ENCODE results near the gene PDYN. TPM values are rescaled to one million over a fixed set of nuclear protein-coding genes. Genes with fewer than 3 reads are reported as not detected.
"Not testable (repeated sequence)": the region's sequence is repeated elsewhere in the genome, so short reads cannot be mapped to it uniquely, and the experiment has no call there.

PDYN gene
- total RNA-seq (2014; rRNA removed; shearing (Covaris generic)) = not detected in 2 replicates
- polyA plus RNA-seq (2015; cell fraction: cytosol; rRNA removed) = not detected in 2 replicates
- polyA plus RNA-seq (2015; cell fraction: nucleus; rRNA removed) = not detected in 2 replicates

GRCh38 chr20:1993986-1994385 lies at the start of gene PDYN:
PDYN (minus strand) TSS chr20:1994058; CDS start chr20:1983084, 10,974 bp downstream.
- no peak for DNase-seq (ENCODE audit: low read depth)

- peak; percentile 61 for DNase-seq (ENCODE audit: low read depth)
Observed at GRCh38 chr20:2042400-2042799, 48.5 kb upstream of the PDYN start.

DNA sequence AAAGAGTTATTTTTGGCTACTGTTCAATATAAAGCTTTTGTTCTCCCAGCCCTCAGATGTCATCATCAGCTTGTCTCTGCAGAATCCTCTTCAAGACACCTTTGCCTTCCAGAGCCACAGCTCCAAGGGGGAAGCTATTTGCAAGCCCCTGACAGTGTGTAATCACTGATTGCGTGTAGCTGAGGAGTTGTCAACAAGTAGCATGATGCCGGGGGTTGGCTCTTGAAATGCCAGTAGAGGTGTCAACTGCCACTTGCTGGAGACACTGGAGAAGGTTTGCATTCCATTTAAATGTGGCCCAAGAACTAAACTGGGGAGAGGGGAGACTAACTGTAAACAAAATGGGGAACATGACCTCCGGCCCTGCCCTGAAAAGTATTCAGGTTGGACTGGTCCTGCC lies 44.3 kb upstream of the PDYN start:
- no peak for DNase-seq (ENCODE audit: low read depth)

- no peak for DNase-seq (ENCODE audit: low read depth)
Observed at GRCh38 chr20:2037296-2037914, 43.5 kb upstream of the PDYN start.

- DNase-seq (ENCODE audit: low read depth) = not testable (repeated sequence)
Observed at GRCh38 chr20:2036357-2036756, 42.5 kb upstream of the PDYN start.

DNA sequence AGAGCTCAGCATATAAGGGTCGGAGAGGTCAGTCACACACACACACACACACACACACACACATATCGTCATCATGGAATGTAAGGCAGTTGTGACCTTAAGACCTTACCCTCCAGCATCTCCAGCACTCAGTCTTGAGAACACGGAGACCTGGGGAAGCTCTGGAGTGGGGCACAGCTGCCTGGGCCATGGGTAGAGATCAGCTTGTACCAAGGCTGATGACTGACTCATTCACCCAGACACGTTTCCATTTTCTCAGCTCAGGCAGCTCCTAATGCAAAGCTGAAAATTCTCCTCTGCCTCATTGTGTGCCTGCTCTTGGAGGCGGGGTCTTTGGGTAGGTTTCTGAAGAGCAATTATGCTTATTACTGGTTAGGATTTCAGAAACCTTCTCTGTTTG lies 38.3 kb upstream of the PDYN start:
- DNase-seq (ENCODE audit: low read depth) = no peak

DNA sequence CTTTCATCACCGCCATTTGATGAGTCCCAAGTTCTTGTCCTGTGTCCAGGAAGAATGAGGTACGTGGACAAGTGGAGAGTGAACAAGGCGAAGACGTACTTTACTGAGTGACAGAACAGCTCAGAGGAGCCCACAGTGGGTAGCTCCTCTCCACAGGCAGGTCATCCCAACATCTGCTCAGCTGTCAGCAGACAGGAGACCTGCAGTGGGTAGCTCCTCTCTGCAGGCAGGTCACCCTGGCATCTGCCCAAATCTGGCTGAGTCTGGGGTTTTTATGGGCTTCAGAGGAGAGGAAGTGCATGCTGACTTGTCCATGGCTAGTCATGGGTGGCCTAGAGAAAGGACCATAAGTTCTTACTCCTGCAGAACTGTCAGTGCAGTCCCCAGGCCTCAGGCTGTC lies 32.7 kb upstream of the PDYN start:
- DNase-seq (ENCODE audit: low read depth) = no peak

DNA sequence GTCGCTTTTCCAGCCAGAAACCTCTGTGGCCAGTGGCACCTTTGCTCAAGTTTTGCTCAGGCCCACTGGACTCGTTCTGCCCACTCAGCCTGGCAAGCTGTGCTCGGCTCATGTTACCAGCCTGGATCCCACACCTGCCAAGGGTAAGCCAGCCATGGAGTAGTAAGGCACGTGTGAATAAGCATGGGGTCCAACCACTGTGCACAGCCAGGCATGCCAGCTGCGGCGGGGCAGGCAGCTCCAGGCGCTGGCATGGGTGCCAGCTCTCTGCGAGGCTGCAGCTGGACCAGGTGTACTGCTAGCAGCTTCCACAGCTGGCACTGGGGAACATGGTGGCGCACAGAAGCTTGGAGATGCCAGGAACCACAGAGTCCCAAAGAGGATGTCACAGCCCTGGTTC lies 32.1 kb upstream of the PDYN start:
- no peak for DNase-seq (ENCODE audit: low read depth)

DNA sequence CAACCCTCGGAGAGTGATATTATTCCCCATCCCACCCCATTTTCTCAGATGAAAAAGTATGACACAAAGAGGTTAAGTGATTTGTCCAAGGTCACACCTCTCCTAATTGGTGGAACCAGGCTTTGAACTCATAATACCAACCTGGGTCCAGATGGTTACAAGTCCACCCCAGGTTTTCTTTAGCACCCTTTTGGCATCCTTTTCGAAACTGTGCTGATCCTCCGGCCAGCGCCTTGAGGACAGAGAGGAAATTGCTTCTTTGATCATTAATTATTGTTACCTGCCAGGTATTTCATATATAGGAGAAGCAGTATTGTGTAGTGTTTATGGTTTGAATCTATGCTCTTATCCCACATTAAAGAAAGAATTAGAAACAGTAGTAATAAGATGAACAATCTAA lies 29.3 kb upstream of the PDYN start:
- DNase-seq (ENCODE audit: low read depth) = no peak

DNA sequence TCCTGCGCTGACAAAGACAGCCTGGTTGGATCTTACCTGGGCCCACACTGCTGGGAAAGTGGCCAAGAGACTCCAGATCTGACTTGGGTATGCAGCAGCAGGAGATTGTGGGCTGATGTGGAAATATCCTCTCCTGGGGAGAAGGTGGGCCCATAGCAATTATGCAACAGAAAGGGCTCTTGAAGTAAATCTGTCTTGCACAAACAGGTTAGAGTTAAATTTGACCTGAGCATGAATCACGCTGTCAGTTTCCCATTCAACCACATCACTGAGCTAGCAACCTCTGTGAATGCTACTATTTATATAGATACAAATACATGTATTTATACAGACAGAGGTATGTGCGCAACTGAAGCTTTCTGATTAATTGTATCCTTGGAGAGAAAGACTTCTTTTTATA lies 28.3 kb upstream of the PDYN start:
- no peak for DNase-seq (ENCODE audit: low read depth)

DNA sequence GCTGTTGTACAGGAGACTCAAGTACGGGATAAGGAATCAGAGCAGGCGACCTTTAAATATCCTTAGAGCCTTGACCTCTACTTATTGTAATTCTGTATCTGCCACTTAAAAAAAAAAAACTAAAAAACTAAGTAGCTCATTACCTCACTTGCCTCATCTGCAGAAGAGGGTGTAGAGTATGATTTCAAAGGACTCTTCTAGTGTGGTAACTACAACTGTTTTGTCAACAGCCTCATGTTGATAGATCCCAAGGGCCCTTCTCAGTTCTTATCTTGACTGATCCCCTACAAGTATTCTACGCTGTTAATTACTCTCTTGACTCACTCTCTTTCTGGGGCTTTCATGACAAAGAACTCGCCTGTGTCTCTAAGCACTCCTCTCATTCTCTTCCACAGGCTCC lies 16.7 kb upstream of the PDYN start:
- DNase-seq (ENCODE audit: low read depth) = no peak

DNA sequence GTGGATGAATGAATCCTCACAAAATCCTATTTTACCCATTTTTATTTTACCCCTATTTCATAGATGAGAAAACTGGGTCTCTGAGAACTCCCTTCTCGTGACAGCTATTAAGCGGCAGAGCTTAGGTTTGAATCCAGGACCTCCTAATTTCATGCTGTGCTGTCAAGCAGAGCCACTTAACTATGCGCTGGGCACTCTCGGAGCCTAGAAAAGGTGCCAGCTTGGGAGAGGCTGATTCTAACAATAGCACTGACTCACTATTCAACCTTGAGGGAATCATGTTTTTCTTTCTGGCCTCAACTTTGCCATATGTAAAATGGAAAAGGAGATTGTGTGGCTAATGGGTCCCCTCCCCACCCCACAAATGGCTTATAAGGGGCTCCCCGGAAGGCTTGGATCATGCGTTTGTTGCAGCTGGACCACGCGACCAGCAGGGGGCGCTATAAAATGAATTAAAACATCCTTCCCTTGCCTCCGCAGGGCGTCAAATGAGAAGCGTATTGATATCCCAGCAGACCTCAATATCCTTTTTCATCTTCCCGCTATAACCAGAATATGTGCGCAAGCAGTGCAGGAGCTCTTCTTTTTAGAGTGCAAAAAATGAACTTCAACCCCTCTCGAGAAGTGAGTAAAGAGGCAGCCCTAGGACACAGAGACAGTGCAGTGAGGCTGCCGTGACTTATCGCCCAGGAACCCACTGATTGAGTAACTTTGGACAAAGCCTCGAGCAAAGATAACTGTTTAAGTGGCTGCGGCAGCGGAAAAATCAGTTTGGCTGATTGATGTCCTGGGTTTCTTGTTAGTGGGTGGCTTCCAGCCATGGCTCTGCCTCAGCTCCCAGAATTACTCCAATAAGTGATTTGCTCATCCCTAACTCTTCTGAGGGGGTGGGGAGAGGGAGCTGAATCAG lies 12.8 kb upstream of the PDYN start:
- DNase-seq (ENCODE audit: low read depth) = no peak

GRCh38 chr20:2005831-2006426 lies 12.1 kb upstream of the PDYN start:
- peak; percentile 32 for DNase-seq (ENCODE audit: low read depth)

GRCh38 chr20:2005359-2005758 lies 11.5 kb upstream of the PDYN start:
- DNase-seq (ENCODE audit: low read depth) = peak; percentile 25

- no peak for DNase-seq (ENCODE audit: low read depth)
Observed at GRCh38 chr20:2004171-2004570, 10.3 kb upstream of the PDYN start.

GRCh38 chr20:2002365-2002764 lies 8.5 kb upstream of the PDYN start:
- no peak for DNase-seq (ENCODE audit: low read depth)

- no peak for DNase-seq (ENCODE audit: low read depth)
Observed at GRCh38 chr20:2001119-2001518, 7.3 kb upstream of the PDYN start.

DNA sequence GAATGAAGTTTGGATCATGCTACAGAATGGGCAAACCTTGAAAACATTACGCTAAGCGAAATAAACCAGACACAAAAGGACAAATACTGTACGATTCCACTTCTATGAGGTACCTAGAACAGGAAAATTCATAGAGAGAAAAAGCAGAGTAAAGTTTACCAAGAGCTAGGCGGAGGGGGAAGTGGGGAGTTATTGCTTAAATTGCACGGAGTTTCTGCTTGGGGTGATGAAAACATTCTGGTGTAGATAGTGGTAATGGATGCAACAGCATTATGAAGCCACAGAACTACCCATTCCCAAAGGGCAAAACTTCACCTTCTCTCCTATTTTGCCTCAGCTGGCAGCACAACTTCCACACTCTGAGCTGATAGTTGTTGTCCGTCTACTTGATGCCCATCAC lies 6.4 kb upstream of the PDYN start:
- DNase-seq (ENCODE audit: low read depth) = no peak

- no peak for DNase-seq (ENCODE audit: low read depth)
Observed at GRCh38 chr20:1998715-1999114, 4.9 kb upstream of the PDYN start.

DNA sequence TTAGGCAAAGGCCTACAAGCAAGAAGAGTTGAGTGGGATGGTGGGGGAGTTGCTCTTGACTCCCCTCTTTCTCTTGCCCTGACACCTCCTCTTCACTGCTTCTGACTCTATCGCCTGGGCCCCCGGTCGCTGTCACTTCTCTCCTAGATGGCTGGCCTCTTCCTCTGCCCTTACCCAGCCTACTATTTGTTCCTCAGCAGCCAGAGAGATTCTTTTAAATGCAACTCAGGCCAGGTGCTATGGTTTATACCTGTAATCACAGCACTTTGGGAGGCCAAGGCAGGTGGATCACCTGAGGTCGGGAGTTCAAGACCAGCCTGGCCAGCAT lies 4.3 kb upstream of the PDYN start:
- no peak for DNase-seq (ENCODE audit: low read depth)

DNA sequence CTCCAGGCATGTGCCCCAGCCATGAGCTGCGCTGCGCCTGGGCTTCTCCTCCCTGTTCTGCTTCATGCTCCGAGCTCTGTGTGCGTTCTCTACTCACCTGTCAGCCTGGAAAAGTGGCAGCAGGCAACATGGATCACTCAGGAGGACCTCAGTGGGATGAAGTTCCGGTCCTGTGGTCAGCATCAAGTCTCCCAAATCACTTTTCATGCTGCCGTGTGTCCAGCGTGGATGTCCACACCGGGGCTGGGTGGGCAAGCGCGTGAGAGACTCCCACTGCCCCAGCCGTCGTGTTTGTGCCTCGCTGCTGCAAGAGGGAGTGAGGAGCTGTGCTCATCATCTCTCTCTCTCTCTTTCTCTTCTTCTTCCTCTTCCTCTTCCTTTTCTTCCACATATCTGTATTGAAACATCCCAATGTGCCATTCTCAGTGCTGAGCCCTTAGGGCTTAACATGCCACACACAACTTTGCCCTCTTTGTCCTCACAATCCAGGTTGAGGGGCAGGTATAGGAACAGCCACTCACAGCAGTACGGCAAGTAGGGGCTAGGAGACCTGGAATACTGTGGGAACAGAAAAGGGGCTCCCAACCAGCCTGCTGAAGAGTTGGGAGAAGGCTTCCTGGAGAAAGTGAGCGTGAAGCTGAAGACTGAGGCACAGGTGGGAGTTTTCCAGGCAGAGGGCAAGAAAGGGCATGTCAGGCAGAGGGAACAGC lies 3.8 kb upstream of the PDYN start:
- DNase-seq (ENCODE audit: low read depth) = no peak

All from HT1080 (cell line).